Fibroblast of the conjunctiva (primary cell): ENCODE results near the gene MXRA5.
"Not testable (repeated sequence)": the region's sequence is repeated elsewhere in the genome, so short reads cannot be mapped to it uniquely, and the experiment has no call there.

Experiments used
- DNase-seq: peaks from one replicate; pipeline ENCODE4 v3.0.0-alpha.2; 2010; ENCODE audit warnings: low read depth

The MXRA5 gene, protein sequence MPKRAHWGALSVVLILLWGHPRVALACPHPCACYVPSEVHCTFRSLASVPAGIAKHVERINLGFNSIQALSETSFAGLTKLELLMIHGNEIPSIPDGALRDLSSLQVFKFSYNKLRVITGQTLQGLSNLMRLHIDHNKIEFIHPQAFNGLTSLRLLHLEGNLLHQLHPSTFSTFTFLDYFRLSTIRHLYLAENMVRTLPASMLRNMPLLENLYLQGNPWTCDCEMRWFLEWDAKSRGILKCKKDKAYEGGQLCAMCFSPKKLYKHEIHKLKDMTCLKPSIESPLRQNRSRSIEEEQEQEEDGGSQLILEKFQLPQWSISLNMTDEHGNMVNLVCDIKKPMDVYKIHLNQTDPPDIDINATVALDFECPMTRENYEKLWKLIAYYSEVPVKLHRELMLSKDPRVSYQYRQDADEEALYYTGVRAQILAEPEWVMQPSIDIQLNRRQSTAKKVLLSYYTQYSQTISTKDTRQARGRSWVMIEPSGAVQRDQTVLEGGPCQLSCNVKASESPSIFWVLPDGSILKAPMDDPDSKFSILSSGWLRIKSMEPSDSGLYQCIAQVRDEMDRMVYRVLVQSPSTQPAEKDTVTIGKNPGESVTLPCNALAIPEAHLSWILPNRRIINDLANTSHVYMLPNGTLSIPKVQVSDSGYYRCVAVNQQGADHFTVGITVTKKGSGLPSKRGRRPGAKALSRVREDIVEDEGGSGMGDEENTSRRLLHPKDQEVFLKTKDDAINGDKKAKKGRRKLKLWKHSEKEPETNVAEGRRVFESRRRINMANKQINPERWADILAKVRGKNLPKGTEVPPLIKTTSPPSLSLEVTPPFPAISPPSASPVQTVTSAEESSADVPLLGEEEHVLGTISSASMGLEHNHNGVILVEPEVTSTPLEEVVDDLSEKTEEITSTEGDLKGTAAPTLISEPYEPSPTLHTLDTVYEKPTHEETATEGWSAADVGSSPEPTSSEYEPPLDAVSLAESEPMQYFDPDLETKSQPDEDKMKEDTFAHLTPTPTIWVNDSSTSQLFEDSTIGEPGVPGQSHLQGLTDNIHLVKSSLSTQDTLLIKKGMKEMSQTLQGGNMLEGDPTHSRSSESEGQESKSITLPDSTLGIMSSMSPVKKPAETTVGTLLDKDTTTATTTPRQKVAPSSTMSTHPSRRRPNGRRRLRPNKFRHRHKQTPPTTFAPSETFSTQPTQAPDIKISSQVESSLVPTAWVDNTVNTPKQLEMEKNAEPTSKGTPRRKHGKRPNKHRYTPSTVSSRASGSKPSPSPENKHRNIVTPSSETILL (N-terminal part only)

GRCh38 chrX:3346501-3347259, at the start of gene MXRA5:
MXRA5 (minus strand) TSS chrX:3346652; CDS start chrX:3343833, 2,819 bp downstream.
- no peak for DNase-seq

GRCh38 chrX:3393581-3394111, 47.2 kb upstream of the MXRA5 start:
- no peak for DNase-seq

GRCh38 chrX:3393178-3393577, 46.7 kb upstream of the MXRA5 start:
- DNase-seq, result no peak

GRCh38 chrX:3388457-3388856, 42.0 kb upstream of the MXRA5 start:
- no peak for DNase-seq

GRCh38 chrX:3384327-3384726, 37.9 kb upstream of the MXRA5 start:
- no peak for DNase-seq

- DNase-seq, result no peak
These were observed 34.2 kb upstream of the MXRA5 start for GRCh38 chrX:3380603-3381002.

DNA sequence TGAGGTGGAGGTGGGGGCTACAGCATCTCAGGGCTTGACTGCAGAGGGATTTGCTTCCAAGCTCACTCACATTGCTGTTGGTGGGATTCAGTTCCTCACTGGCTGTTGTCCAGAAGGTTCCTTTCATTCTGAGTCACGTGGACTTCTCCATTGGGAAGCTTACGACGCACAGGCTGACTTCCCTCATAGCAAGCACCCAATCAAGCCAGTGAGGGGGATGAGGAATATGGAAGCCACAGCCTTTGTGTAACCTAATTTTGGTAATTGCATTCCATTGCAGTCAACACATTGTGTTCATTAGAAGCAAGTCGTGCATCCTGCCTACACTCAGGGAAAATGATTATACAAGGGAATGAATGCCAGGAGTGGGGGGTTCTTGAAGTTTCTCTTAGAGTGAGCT, 32.7 kb upstream of the MXRA5 start:
- no peak for DNase-seq

DNA sequence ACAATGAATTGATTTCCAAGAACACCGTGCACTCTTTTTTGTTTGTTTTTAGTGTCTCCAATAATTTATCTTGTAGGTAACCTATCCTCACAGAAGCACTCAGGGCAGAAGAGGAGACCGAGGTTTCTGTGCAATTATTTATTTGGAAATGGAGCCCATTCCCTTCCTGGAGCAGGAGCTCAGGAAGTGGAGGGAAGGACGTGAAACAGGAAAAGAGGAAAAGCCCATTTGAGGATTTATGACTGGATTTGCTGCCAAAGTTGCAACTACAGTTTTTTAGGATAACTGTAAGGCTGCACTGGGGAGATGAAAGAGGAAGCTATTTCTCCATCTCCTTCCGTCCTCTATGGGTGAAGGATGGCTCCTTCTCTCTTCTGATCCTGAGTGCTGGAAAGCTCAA, 31.7 kb upstream of the MXRA5 start:
- DNase-seq, result no peak

DNA sequence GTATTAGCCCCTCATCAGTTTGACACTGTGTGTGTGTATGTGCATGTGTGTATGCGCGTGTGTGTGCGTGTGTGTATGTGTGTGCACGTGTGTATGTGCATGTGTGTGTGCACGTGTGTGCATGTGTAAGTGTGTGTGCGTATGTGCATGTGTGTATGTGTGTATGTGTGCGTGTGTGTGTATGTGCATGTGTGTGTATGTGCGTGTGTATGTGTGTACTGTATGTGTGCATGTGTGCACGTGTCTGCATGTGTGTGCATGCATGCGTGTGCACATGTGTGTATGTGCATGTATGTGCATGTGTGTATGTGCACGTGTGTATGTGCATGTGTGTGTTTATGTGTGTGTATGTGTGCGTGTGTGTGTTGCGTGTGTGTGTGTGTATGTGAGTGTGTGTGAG, 31.1 kb upstream of the MXRA5 start:
- DNase-seq, result no peak

- DNase-seq, result not testable (repeated sequence)
These were observed 29.5 kb upstream of the MXRA5 start for GRCh38 chrX:3375878-3376508.

DNA sequence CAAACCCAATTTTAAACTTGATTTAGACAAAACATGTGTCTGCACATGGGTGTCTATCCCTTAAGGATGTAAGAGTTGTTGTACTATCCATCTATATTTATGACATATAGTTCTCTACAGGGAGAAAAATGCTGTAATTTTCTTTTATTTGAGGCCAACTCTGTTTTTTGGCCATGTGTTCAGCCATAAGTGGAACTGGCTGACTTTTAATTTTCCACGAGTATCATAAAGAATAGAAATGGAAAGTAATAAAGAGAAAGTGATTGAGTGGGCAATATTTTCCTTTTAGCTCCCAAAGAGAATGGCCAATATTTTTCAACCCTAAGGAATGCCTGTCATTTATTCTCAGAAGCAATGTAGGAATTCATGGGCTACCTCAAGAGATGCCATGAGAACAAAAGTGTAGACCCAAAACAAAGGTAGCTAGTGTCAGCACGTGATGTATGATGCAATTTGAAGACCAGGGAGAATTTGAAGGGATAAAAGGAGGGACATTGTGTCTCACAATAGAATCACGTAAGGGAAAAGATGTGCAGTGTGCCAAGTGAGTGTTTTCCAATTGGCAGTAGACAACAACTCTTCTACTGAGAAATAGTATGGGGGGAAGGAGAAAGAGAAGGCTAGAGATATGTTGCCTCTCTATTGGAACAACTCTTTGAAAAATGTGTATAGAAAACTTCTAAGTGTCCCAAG, 27.8 kb upstream of the MXRA5 start:
- no peak for DNase-seq

DNA sequence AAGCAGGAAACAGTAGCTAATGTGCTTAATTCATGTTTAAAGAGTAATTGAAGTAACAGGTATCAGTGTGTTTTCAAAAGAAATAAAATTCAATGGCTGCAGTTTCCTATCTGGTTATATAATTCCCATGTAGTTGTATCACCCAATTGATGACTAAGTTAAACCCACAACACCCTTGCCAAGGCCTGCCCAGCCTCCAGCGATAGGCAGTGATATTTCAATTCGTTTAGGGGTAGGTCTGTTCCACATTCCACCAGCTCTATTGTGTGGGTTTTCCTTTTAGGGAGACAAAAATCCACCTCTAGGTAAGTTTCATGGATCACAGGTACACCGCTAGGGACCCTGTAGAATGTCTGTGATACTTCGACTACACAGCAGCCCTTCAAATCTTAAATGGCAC, 24.7 kb upstream of the MXRA5 start:
- no peak for DNase-seq

DNA sequence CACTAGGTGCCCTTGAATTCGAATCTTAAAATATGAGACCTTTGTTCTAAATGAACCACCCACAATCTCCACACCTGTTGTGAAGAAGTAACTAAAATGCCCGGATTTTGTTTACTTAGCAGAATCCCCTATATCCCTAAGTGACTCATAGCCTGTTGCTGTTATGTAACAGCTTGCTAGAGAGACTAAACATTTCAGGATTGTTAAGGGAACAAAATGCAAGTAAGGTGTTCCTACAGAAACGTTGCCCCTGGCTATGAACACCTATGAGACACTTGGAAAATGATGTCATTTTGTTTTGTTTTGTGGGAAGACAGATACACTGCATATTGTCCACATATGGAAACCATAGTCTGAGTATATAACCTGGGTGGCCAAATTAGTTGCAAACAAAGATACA, 24.2 kb upstream of the MXRA5 start:
- no peak for DNase-seq

DNA sequence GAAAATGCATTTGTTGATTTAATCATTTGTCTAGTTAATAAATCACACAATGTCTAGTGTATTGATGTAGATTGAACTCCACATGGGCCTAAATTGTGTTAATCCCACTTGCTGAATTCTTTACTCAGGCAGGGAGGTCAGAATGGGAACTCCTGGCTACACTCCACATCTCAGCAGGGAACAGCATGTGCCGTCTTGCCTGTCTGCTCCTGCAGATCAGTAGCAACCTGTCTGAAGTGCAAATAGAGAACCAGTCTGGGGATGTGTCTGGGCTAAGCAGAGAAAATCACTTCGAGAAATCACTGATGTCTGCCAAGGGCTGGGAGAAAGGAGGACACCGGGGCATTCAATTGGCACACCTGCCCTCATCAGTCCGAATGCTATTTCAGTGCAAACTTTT, 16.5 kb upstream of the MXRA5 start:
- DNase-seq, result no peak

GRCh38 chrX:3360881-3361280, 14.4 kb upstream of the MXRA5 start:
- DNase-seq, result no peak

DNA sequence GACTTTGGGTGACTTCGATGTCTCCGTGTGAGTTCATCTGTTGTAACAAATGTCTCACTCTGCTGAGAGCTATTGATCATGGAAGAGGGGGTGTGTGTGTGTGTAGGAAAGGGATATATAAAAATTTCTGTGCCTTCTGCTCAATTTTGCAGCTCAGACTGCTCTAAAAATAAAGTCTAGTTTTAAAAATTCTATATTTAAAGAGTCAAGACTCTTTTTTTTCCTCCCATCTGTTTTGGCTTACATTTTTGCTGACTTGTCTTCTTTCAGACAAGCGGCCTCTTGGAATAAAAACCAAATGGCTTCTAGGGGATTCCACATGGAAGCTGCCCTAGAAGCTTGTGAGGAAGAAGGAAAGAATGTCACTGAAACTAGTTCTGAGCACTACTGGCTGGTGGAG, 6.3 kb upstream of the MXRA5 start:
- DNase-seq, result not testable (repeated sequence)

- DNase-seq, result no peak
These were observed 4.8 kb upstream of the MXRA5 start for GRCh38 chrX:3351276-3351675.

- DNase-seq, result no peak
These were observed 1.7 kb upstream of the MXRA5 start for GRCh38 chrX:3348191-3348590.

GRCh38 chrX:3345281-3346191, 916 bp downstream of the MXRA5 start:
- DNase-seq, result no peak
